Mesothelial cell of epicardium (in vitro differentiated cells): Measurements from ENCODE around the gene DKK1. TPM values are rescaled to one million over a fixed set of nuclear protein-coding genes. Genes with fewer than 3 reads are reported as not detected.

Experiments used
- DNase-seq, 2 experiments: peaks; one replicate each; pipeline ENCODE4 v3.0.0; 2021; ENCODE audit warnings: low spot score in 2 of 2; ENCODE audit not compliant: unreplicated experiment in 2 of 2
- H3K27ac Mint-ChIP-seq: 2 replicates; pipeline ENCODE4 v1.8.0; 2021; ENCODE audit warnings: mixed read lengths
- H3K27me3 Mint-ChIP-seq: 2 replicates; pipeline ENCODE4 v1.8.0; 2021; ENCODE audit warnings: low read depth, mixed read lengths
- H3K36me3 Mint-ChIP-seq: 2 replicates; pipeline ENCODE4 v1.8.0; 2021; ENCODE audit warnings: mixed read lengths
- H3K4me1 Mint-ChIP-seq: 2 replicates; pipeline ENCODE4 v1.8.0; 2021; ENCODE audit warnings: mixed read lengths
- H3K4me3 Mint-ChIP-seq: 2 replicates; pipeline ENCODE4 v1.8.0; 2021; ENCODE audit warnings: mild to moderate bottlenecking, moderate library complexity, mixed read lengths
- H3K9me3 Mint-ChIP-seq: 2 replicates; pipeline ENCODE4 v1.8.0; 2021; ENCODE audit warnings: mixed read lengths
- total RNA-seq: library from RNA; stranded (reverse); gene quantifications from 3 replicates; pipeline ENCODE4 v1.2.1, GENCODE V29; 2021
- TF ChIP-seq, protein P1 (sequence below): fragments of 200-600 bp; sonication (generic); IDR thresholded peaks from one replicate; pipeline ENCODE4 v1.5.0; 2021; ENCODE audit warnings: antibody characterized with exemption; ENCODE audit not compliant: unreplicated experiment

The DKK1 gene
- total RNA-seq, 1 donor from 2014 or later: 13.0 TPM

DNA sequence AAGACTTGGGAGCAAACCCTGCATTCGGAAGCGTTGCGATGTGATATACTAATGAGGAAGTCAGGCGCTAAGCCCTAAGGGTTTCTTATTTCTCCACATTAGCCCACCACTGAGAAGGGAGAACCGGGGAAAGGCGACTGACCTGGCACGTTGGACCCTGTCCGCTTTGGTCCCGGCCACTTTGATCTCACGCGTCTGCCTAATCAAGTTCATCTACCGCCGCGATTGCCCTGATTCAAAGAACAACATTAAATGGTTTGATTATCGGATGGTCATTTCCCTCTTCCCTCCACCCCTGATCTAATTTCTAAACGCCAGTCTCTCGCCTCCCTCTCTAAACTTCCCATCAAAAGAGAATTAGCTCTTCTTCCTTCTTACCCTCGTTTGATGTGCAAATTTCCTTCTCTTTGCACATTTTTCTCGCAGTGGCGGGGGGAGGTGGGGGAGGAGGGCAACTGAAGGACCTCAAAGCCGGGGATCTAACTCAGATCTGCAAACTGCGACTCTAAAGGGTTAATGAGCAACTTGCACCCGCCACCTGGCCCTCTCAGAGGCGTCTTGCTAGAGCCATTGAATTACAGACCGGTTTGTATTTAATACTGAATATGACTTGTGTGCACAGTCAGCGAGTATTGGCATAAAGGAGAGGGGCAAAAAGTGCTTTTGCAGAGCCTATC, 687 bp upstream of the DKK1 start:
- Mint-ChIP-seq H3K4me1 (peaks cover 31% of the 10 kb centered on the region), H3K36me3 (no peaks in the 10 kb centered on the region), H3K9me3 (no peaks in the 10 kb centered on the region), H3K27me3 (peaks cover 83% of the 10 kb centered on the region), H3K27ac (no peak overlapping the region), H3K4me3 (peak overlapping the region; percentile 80)
- no peak for DNase-seq
- TF ChIP-seq, protein P1, sequence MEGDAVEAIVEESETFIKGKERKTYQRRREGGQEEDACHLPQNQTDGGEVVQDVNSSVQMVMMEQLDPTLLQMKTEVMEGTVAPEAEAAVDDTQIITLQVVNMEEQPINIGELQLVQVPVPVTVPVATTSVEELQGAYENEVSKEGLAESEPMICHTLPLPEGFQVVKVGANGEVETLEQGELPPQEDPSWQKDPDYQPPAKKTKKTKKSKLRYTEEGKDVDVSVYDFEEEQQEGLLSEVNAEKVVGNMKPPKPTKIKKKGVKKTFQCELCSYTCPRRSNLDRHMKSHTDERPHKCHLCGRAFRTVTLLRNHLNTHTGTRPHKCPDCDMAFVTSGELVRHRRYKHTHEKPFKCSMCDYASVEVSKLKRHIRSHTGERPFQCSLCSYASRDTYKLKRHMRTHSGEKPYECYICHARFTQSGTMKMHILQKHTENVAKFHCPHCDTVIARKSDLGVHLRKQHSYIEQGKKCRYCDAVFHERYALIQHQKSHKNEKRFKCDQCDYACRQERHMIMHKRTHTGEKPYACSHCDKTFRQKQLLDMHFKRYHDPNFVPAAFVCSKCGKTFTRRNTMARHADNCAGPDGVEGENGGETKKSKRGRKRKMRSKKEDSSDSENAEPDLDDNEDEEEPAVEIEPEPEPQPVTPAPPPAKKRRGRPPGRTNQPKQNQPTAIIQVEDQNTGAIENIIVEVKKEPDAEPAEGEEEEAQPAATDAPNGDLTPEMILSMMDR: no peak

DNA sequence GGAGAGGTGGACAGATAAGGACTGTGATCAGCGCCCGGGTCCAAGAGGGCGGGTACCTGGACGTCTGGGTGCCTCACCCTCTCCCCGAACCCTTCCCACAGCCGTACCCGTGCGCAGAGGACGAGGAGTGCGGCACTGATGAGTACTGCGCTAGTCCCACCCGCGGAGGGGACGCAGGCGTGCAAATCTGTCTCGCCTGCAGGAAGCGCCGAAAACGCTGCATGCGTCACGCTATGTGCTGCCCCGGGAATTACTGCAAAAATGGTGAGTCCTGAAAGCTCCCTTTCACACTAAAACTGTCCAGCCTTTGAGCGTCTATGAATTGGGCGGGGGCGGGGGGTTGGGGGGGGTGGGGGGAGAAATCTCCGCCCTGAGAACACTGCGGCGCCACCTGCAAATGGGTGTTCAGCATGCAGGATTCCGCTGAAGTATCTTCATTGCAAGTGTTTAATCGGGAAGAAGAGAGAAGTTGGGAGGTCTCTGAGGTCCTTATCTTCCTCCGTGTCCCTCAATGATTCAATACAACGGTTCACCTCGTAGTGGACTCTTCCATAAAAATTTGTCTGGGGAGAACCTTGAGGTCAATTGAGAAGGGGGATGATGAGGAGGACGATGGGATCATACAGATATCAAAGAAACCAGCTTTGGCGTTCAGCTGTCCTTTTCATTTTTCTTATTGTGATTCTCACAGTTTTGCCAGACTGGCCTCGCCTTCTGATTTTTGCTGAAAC, 906 bp downstream of the DKK1 start:
- TF ChIP-seq, protein P1: no peak
- peak overlapping the region; percentile 80 for H3K4me3 Mint-ChIP-seq
- H3K4me1 Mint-ChIP-seq: peaks cover 31% of the 10 kb centered on the region
- no peak overlapping the region for H3K27ac Mint-ChIP-seq
- H3K27me3 Mint-ChIP-seq: peaks cover 69% of the 10 kb centered on the region
- H3K9me3 Mint-ChIP-seq: no peaks in the 10 kb centered on the region
- no peaks in the 10 kb centered on the region for H3K36me3 Mint-ChIP-seq
- DNase-seq: no peak

DNA sequence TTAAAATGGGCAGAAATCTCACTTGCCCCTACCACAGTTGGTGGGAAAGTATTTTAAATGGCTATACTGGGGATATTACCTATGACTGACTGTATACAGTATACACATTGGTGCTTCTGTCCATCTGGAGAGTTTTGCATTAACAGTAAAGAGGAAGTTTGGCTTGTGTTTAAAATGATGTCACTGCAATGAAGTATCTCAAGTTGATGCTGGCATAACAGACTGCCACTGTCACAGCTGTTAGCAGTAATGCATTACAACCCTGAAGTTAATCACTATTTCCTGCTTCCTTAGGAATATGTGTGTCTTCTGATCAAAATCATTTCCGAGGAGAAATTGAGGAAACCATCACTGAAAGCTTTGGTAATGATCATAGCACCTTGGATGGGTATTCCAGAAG, 1.9 kb downstream of the DKK1 start:
- H3K27me3 Mint-ChIP-seq: peaks cover 63% of the 10 kb centered on the region
- no peaks in the 10 kb centered on the region for H3K9me3 Mint-ChIP-seq
- H3K36me3 Mint-ChIP-seq: no peaks in the 10 kb centered on the region
- TF ChIP-seq, protein P1: no peak
- peaks cover 31% of the 10 kb centered on the region for H3K4me1 Mint-ChIP-seq
- no peak overlapping the region for H3K4me3 Mint-ChIP-seq
- DNase-seq: no peak
- no peak overlapping the region for H3K27ac Mint-ChIP-seq

DNA sequence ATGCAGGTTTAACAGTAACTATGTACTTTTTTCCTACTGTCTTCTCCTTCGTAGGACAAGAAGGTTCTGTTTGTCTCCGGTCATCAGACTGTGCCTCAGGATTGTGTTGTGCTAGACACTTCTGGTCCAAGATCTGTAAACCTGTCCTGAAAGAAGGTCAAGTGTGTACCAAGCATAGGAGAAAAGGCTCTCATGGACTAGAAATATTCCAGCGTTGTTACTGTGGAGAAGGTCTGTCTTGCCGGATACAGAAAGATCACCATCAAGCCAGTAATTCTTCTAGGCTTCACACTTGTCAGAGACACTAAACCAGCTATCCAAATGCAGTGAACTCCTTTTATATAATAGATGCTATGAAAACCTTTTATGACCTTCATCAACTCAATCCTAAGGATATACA, 2.4 kb downstream of the DKK1 start:
- peaks cover 58% of the 10 kb centered on the region for H3K27me3 Mint-ChIP-seq
- TF ChIP-seq, protein P1: no peak
- no peaks in the 10 kb centered on the region for H3K9me3 Mint-ChIP-seq
- H3K36me3 Mint-ChIP-seq: no peaks in the 10 kb centered on the region
- no peak overlapping the region for H3K27ac Mint-ChIP-seq
- DNase-seq: no peak
- H3K4me1 Mint-ChIP-seq: peaks cover 31% of the 10 kb centered on the region
- no peak overlapping the region for H3K4me3 Mint-ChIP-seq

DNA sequence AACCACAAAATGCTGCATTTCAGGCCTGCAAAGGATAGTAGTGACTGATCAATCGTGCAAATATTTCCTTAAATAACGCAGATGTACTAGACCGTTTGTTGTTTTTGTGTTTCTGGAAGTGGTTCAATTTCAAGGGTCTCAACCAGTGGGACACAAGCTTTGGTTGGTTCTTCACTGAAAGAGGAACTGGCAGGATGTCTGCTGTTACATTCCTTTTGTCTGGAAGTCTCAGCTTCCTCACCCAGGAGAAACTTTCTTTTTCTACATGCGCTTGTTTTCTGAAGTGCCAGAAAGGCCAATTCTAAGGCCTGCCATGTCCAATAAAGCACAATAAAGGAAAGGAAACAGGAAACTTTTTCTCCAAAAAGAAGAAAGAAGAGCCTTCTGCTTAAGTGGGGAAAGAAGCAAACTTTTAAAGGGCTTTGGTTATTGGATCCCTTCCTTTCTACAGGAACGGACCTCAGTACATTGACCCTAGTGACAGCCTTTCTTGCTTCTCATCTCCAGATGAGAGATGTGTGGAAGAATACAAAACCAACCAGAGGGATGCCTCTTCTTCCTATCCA, 4.1 kb downstream of the DKK1 start:
- Mint-ChIP-seq H3K4me1 (peaks cover 29% of the 10 kb centered on the region), H3K27ac (peak overlapping the region; percentile 81), H3K36me3 (no peaks in the 10 kb centered on the region), H3K4me3 (no peak overlapping the region), H3K27me3 (peaks cover 44% of the 10 kb centered on the region), H3K9me3 (no peaks in the 10 kb centered on the region)
- TF ChIP-seq, protein P1: no peak
- DNase-seq: no peak
